ENCODE measurements around the gene FAHD2B.
"Not testable (repeated sequence)": the region's sequence is repeated elsewhere in the genome, so short reads cannot be mapped to it uniquely, and the experiment has no call there.

- TF ChIP-seq ZBTB8A (tag by site-specific recombination; IDR thresholded peaks at IDR 0.05); ZBTB10 (tag by site-specific recombination; IDR thresholded peaks at IDR 0.05); ZNF221 (tag by site-specific recombination; IDR thresholded peaks at IDR 0.05; ENCODE audit: borderline replicate concordance): not testable (repeated sequence)
Measured at GRCh38 chr2:97070915-97071314, 23.8 kb downstream of the FAHD2B start.

All from HEK293 (cell line).